Gastroesophageal sphincter (tissue), 4 donors: Measurements from ENCODE around the gene CHRNB2. TPM values are rescaled to one million over a fixed set of nuclear protein-coding genes. Genes with fewer than 3 reads are reported as not detected.

Experiments
- ATAC-seq: fragments of 150-250 bp; one replicate; pipeline ENCODE4 v1.9.1; 2016; ENCODE audit warnings: mild to moderate bottlenecking, moderate library complexity
- H3K27ac ChIP-seq, 4 donors: fragments of 200-600 bp; sonication (generic) in 3 of 4; 1 replicate in 3 of 4; 2 replicates in 1 of 4; pipeline ENCODE4 v1.5.1; 2016 to 2019
- H3K27me3 ChIP-seq: fragments of 200-600 bp; sonication (generic); one replicate; pipeline ENCODE4 v1.5.1; 2019
- H3K36me3 ChIP-seq, 2 donors: fragments of 200-600 bp; sonication (generic); one replicate each; pipeline ENCODE4 v1.5.1; 2019; ENCODE audit warnings: control low read depth in 1 of 2
- H3K4me1 ChIP-seq, 3 donors: fragments of 200-600 bp; sonication (generic); 1 replicate in 2 of 3; 2 replicates in 1 of 3; pipeline ENCODE4 v1.5.1; 2016 to 2019; ENCODE audit warnings: control low read depth in 2 of 3
- H3K4me3 ChIP-seq, 2 donors: fragments of 200-600 bp; sonication (generic); one replicate each; pipeline ENCODE4 v1.5.1; 2019; ENCODE audit warnings: mild to moderate bottlenecking in 1 of 2, moderate library complexity in 1 of 2
- H3K9me3 ChIP-seq, 3 donors: fragments of 200-600 bp; sonication (generic); one replicate each; pipeline ENCODE4 v1.5.1; 2017 to 2019; ENCODE audit warnings: control low read depth in 2 of 3
- CTCF ChIP-seq, 4 experiments: fragments of 200-600 bp in 2 of 4; fragments of 450-650 bp in 2 of 4; sonication (generic) in 1 of 4; IDR thresholded peaks; one replicate each; pipeline ENCODE4 v1.5.1; 2017 to 2019; ENCODE audit warnings: antibody characterized with exemption in 4 of 4, mild to moderate bottlenecking in 2 of 4, moderate library complexity in 2 of 4
- EP300 ChIP-seq: sonication (generic); formaldehyde crosslinking; IDR thresholded peaks from one replicate; pipeline ENCODE4 v1.6.1; 2017; ENCODE audit warnings: antibody characterized with exemption, mild to moderate bottlenecking
- POLR2A ChIP-seq, 2 donors: fragments of 450-650 bp; IDR thresholded peaks; one replicate each; pipeline ENCODE4 v1.6.1; 2017; ENCODE audit warnings: antibody characterized with exemption in 2 of 2, mild to moderate bottlenecking in 2 of 2, moderate library complexity in 1 of 2
- POLR2AphosphoS5 ChIP-seq: sonication (generic); formaldehyde crosslinking; IDR thresholded peaks from one replicate; pipeline ENCODE4 v1.6.1; 2017; ENCODE audit warnings: antibody characterized with exemption
- WGBS, 2 donors: methylation state at CpG; one replicate each; pipeline ENCODE4 v1.1.5; 2018; ENCODE audit warnings: low coverage in 1 of 2; 5-methylcytosine and 5-hydroxymethylcytosine counted together
- total RNA-seq, 4 donors: library from RNA; depleted of rRNA; stranded (reverse); fragments of >200 nt; gene quantifications; one replicate each; pipeline ENCODE4 v1.1.0, GENCODE V29; 2016

CHRNB2 gene
- total RNA-seq, 4 donors from 2014 or later: 0.08 to 0.45 (median 0.13) TPM; not detected in 1

GRCh38 chr1:154591206-154591605 lies 23.6 kb downstream of the CHRNB2 start:
- no peak for TF ChIP-seq EP300
- TF ChIP-seq POLR2AphosphoS5: no peak
- no peak for TF ChIP-seq CTCF (IDR thresholded peaks at IDR 0.05)
- no peak for TF ChIP-seq POLR2A (IDR thresholded peaks at IDR 0.05)
- peaks cover 12 to 100% of the 10 kb centered on the region in 2 donors for H3K36me3 ChIP-seq
- WGBS, 2 donors: 83 to 93% methylated on average over 3 to 6 of the region's 7 CpGs

GRCh38 chr1:154593390-154593789 lies 25.8 kb downstream of the CHRNB2 start:
- Histone ChIP-seq H3K27ac (no peak overlapping the region), H3K27me3 (no peaks in the 10 kb centered on the region), H3K4me3 (no peak overlapping the region), H3K9me3 (no peaks in the 10 kb centered on the region), H3K4me1 (peaks cover 0 to 14% (median 0%) of the 10 kb centered on the region in 3 donors), H3K36me3 (peaks cover 0 to 100% of the 10 kb centered on the region in 2 donors)
- no peak for TF ChIP-seq POLR2AphosphoS5
- no peak for TF ChIP-seq EP300
- TF ChIP-seq POLR2A (IDR thresholded peaks at IDR 0.05): no peak
- TF ChIP-seq CTCF (IDR thresholded peaks at IDR 0.05): no peak
- no peak for ATAC-seq

More at GRCh38 chr1:154591206-154591605, 23.6 kb downstream of the CHRNB2 start:
- H3K4me3 ChIP-seq: no peak overlapping the region
- H3K27me3 ChIP-seq: no peaks in the 10 kb centered on the region
- ATAC-seq: no peak
- peaks cover 0 to 10% (median 0%) of the 10 kb centered on the region in 3 donors for H3K4me1 ChIP-seq
- H3K9me3 ChIP-seq: no peaks in the 10 kb centered on the region
- H3K27ac ChIP-seq: no peak overlapping the region

- Histone ChIP-seq H3K36me3 (peaks cover 0 to 100% of the 10 kb centered on the region in 2 donors), H3K4me1 (peaks cover 0 to 28% (median 8%) of the 10 kb centered on the region in 3 donors), H3K4me3 (no peak overlapping the region), H3K9me3 (no peaks in the 10 kb centered on the region), H3K27ac (no peak overlapping the region), H3K27me3 (no peaks in the 10 kb centered on the region)
- ATAC-seq: no peak
- 78 to 84% methylated on average over 7 of the region's 7 CpGs for WGBS, 2 donors
- no peak for TF ChIP-seq CTCF (IDR thresholded peaks at IDR 0.05)
- TF ChIP-seq EP300: no peak
- TF ChIP-seq POLR2A (IDR thresholded peaks at IDR 0.05): no peak
- TF ChIP-seq POLR2AphosphoS5: no peak
Observed at GRCh38 chr1:154594811-154595210, 27.2 kb downstream of the CHRNB2 start.

GRCh38 chr1:154595621-154596020 lies 28.0 kb downstream of the CHRNB2 start:
- Histone ChIP-seq H3K9me3 (no peaks in the 10 kb centered on the region), H3K36me3 (peaks cover 0 to 100% of the 10 kb centered on the region in 2 donors), H3K4me1 (peaks cover 0 to 34% (median 14%) of the 10 kb centered on the region in 3 donors), H3K27me3 (no peaks in the 10 kb centered on the region), H3K27ac (no peak overlapping the region), H3K4me3 (no peak overlapping the region)
- TF ChIP-seq POLR2AphosphoS5: no peak
- TF ChIP-seq CTCF (IDR thresholded peaks at IDR 0.05): no peak
- TF ChIP-seq POLR2A (IDR thresholded peaks at IDR 0.05): no peak
- no peak for TF ChIP-seq EP300
- WGBS, 2 donors: 67 to 90% methylated on average over 1 of the region's 1 CpG
- ATAC-seq: no peak

GRCh38 chr1:154598871-154599635 lies 31.5 kb downstream of the CHRNB2 start:
- ATAC-seq: no peak
- H3K4me1 ChIP-seq: peaks cover 0 to 60% (median 14%) of the 10 kb centered on the region in 3 donors
- H3K36me3 ChIP-seq: peaks cover 0 to 85% of the 10 kb centered on the region in 2 donors
- no peaks in the 10 kb centered on the region for H3K27me3 ChIP-seq
- 37 to 50% methylated on average over 2 to 3 of the region's 3 CpGs for WGBS, 2 donors
- no peak overlapping the region for H3K4me3 ChIP-seq
- TF ChIP-seq POLR2A (IDR thresholded peaks at IDR 0.05) (no peak), CTCF (IDR thresholded peaks at IDR 0.05) (no peak), EP300 (no peak), POLR2AphosphoS5 (no peak)
- H3K9me3 ChIP-seq: no peaks in the 10 kb centered on the region
- peak overlapping the region in 1 of 4 donors; percentile 53 for H3K27ac ChIP-seq
